OCI-M2 (cell line): ENCODE data around the gene ASXL1.

Source experiments
- DNase-seq: peaks from one replicate; lab custom pipeline; 2025; ENCODE audit not compliant: unreplicated experiment; lab: John Stamatoyannopoulos, UW

The ASXL1 gene

DNA sequence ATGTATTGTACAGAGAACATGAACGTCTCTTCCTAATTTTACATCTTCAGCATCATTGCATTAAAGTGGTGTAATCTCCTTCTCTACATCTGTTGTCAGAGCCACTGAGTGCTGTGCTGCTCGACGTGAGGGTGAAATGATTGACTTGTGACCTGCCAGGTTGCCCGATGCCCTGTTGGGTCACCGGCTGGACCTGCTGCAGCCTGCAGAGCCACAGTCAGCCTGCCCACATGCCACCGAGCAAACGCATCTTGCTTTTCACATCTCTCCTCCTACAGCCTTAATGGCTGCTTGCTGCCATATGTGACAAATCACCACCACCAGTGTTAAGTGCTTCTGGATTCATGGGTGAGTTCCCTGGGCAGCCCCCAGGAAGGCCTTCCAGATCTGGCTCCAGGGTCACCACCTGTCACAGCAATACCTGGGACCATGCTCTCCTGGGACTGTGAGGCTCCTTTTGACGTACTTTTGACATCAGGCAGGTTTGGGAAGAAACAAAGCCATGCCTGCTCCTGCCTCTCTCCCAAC, 80.3 kb downstream of the ASXL1 start:
- no peak for DNase-seq

DNA sequence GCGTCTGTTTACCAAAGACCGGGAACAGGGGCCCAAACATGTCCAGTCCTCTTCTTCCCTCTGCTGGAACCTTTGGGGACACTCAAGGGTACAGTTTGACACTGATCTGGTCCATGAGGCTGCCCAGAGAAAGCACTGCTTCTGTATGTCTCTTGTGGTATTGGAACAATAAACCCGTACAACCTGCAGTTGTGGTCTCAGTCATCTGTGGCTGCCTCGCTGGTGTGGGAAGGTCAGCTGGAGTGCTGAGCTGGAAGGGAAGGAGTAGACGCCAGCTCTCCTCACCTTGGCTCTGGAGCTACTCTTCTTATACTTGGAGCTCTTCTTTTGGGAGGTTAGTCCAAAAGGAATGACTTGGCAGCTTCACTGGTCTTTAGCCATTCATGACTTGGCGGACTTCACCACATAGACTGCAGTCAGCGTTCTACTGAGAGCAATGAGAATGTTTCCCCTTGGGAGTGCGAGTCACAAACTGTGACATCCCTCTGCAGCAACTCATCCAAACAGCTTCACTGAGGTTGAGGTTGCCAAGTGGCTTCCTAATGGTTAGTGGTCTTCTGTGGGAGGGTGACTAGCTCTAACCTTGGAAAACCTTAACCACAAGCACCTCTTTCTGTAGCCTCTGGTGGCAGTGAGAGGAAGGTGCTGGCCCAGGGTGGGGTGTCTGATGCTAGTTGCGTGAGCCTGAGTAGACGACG, 81.2 kb downstream of the ASXL1 start:
- no peak for DNase-seq

DNA sequence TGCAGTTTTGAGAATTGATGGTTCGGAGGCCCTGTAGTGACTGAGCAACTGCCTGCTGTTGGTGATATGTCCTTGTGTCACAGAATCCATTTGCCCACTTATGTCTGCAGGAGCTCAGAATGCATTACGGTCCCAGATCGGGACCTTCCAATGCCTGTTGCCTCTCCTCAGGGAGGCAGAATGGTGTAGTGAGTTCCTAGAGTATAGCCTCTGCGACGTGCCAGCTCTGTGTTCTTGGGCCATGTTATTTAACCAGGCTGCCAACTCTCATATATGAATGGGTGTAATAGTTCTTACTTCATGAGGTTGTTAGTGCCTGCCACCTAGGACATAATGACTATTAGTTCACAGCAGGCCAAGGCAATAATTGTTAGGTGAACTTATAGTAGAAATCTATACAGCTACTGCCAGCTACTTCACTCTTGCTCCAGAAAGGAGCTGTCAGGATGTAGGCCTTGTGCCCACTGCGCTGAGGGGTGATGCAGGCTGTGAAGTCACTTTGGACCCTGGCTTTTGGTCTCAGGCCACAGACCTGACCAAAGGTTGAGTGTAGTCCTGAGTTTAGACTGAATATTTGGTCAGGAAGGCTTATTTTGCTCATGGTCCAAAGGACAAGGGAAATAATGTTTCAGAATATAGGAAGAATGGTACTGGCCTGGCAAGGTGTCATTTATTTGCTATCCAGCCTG, 82.1 kb downstream of the ASXL1 start:
- no peak for DNase-seq

GRCh38 chr20:32440758-32441078, 82.6 kb downstream of the ASXL1 start:
- no peak for DNase-seq

GRCh38 chr20:32441638-32442037, 83.5 kb downstream of the ASXL1 start:
- no peak for DNase-seq

- no peak for DNase-seq
These were observed 84.7 kb downstream of the ASXL1 start for GRCh38 chr20:32442630-32443373.

GRCh38 chr20:32443386-32443974, 85.3 kb downstream of the ASXL1 start:
- DNase-seq = no peak

DNA sequence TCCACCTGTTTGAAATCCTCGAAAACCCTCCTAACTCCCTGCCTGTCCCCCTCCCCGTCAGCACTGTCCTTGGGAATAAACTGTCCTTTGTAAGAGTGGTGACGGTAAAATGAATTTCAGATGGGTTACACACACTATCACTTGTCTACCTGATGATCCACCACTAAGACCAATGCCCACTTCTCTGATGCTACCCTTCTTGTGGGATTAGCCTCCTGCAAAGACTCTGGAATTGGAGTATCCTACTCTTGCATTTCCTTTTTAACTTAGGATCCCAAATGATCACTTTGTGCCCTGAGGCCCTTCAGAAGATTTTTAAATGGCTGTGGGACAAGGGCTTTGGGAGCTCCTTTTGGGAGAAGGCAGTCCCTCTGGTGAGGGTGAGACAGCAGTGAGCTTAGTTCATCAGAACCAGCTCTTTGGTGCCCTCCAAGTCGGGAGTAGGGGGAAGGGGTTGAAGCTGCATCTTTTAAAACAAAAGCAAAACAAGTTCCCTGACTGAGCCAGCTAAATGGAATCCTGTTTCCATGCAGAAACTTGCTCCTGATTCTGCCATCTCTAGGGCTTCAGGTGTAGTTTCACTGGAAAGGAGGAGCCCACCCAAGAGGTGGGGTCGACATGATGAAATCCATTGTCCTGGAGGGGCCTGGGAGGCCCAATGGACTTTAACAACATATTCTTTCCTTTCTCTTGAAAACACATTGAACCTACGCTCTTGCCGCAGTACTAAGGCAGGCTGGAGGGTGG, 86.5 kb downstream of the ASXL1 start:
- no peak for DNase-seq

DNA sequence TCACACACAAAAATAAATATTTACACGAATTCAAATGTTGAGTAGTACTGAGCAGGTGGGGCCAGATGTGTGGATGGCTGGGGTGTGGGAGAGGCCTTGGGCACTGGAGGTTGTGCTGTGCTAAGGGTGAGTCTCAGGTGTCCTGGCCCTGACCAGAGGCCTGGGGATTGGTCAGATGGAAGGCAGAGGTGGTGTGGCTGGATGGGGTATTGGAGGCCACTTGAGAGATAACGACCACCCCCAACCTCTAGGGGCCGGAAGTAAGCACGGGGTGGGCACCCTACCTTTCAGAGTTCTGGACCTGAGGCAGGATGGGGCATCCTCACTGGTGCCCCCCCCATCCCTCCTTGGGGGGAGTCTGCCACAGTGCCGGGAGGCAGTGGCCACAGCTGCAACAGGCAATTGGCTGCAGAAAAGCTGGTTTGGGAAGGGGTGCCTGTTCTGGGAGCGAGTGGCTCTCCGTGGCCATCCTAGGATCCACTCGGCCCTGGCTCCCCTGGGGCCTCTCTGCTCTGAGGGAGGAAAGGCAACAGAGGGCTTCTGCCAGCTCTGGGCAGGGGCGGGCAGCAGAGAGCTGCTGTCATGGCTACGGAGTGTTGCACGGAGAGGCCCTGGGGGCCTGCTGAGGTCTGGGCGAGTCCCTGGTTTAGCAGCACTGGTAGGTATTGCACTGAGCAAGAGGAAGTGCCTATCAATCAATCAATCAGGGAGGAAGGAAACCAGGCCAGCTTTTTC, 87.6 kb downstream of the ASXL1 start:
- DNase-seq = no peak

- DNase-seq = no peak
These were observed 88.4 kb downstream of the ASXL1 start for GRCh38 chr20:32446301-32447100.

- no peak for DNase-seq
These were observed 89.3 kb downstream of the ASXL1 start for GRCh38 chr20:32447136-32448027.

DNA sequence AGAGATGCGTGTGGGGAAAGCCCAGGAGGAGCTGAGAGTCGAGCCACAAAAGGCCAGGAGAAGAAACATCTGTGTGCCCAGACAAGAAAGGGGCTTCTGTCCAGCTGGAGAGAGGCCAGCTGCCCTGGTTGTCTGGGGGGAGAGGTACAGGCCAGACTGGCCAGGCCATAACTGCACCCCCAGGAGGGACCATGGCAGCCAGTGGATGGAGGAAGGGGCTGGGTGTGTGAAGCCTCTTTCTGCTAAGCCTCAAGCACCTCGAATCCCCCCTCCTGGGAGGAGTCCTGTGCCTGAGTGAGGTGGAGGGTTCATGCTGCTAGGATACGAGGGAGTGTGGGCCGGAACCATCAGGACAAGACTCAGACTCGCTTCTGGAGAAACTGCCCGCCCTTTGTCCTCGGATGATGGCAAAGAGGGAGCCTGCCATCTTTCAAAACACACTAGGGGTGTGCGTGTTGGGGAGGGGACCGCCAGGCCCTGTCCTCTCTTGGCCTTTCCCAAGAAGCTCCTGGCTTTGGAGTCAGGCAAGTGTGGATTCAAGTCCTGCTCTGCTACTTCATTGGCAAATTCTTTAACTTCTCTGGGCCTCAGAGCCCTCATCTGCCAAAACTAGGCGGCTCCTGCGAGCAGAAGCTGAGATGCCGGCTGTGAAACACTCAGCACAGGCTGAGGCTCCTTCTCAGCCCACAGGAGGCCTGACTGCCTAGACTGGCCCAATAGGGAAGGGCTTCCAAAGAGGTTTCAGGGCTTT, 90.3 kb downstream of the ASXL1 start:
- no peak for DNase-seq

DNA sequence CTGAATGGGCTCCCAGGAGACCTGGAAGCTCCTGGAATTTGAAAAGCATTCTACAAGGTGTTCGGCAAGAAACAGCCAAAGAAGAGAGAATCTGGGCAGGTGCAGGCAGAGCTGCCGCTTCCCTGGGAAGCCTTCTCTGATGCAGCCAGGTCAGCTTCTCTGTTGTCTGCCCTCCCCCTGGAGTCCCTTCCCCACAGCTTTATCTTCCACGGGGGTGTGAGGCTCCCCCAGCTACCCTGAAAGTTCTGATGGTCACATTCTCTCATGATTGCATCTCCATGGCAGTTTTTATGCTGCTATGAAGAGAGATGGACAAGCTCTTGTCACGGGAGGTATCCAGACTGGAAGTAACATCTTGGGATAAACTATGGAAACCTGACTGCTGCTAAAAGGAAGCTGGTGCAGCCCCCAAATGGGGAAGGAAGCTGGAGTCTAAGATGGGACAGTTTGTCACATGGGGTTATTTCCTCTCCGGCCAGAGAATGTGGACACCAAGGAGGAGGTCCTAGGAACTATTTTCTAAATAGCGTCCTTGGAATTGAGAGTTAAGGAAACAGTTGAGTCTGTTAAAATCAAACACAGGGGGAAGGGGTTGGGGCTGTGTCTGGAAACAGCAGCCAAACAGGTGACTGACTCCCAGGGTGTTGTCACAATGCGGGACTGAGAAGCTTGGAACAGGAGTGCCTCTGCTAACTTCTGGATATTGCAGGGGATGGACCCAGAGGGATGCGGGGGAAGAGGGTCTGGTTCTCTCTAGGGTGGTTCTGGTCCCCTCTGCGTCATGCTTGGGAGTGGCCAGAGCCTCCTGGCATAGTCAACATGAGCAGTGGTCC, 91.1 kb downstream of the ASXL1 start:
- no peak for DNase-seq

DNA sequence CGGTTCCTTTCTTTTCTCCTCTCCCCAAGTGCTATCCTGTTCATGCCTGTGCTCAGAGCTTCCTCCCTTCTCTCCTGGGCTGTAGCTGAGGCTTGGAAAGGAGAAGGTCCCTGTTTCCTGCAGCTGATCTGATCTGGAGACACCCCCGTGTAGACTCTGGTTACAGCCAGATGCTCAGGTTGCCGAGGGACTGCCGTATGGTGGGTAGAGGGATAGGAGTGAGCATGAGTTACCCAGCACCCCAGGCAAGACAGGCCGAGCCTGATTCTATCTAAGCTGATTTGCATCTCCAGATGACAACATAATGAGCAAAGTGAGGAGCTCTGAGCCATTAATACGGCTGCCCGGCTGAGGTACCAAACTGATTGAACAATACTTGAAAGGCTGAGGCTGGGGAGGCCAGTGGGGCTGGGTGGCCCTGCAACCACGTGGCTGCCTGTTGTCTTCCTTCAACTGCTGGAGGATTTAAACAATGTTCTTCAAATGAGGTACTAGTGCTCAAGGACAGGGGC, 91.8 kb downstream of the ASXL1 start:
- DNase-seq = no peak

GRCh38 chr20:32450484-32451061, 92.4 kb downstream of the ASXL1 start:
- DNase-seq = no peak

DNA sequence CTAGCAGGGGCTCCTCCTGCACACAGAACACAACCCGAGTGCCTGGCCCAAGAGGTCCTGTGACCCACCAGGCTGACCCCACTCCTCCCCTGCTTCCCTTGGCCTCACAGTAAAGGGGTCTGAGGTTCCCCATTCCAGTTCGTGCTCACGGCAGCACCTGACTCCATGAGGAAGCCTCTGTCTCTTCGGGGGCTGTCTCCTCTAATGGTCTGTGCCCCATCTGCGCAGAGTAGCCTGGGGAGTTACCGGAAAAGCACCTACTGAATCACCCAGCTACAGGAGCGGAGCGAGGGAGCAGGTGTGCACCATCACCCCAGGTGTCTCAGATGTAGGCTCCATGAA, 93.2 kb downstream of the ASXL1 start:
- DNase-seq = no peak
